22Rv1 (cell line): ENCODE measurements around the gene MID2.

ENCODE experiments used
- CTCF ChIP-seq: fragments of 450-650 bp; IDR thresholded peaks from 2 replicates; pipeline ENCODE4 v1.5.1; 2017; ENCODE audit warnings: mild to moderate bottlenecking
- ZFX ChIP-seq: fragments of 450-650 bp; IDR thresholded peaks from 2 replicates; pipeline ENCODE4 v1.6.1; 2017; ENCODE audit warnings: antibody characterized with exemption, borderline replicate concordance

GRCh38 chrX:107880054-107880610, 54.5 kb downstream of the MID2 start:
- TF ChIP-seq CTCF = no peak
- no peak for TF ChIP-seq ZFX
